Brain microvascular endothelial cell (primary cell): ENCODE results near the gene EPHA3.

Experiments used
- DNase-seq: peaks from one replicate; pipeline ENCODE4 v3.0.0-alpha.2; 2020
- H3K27ac ChIP-seq: fragments of 250-450 bp; sonication (Bioruptor Pico); 2 replicates; pipeline ENCODE4 v1.5.1; 2020; ENCODE audit warnings: mild to moderate bottlenecking, moderate library complexity
- H3K27me3 ChIP-seq: fragments of 250-450 bp; sonication (Bioruptor Pico); replicated peaks from 2 replicates; pipeline ENCODE4 v1.5.1; 2020; ENCODE audit warnings: mild to moderate bottlenecking
- H3K36me3 ChIP-seq: fragments of 250-450 bp; sonication (Bioruptor Pico); replicated peaks from 2 replicates; pipeline ENCODE4 v1.5.1; 2020; ENCODE audit warnings: mild to moderate bottlenecking
- H3K4me3 ChIP-seq: 2 replicates; pipeline ENCODE4 v1.5.1; 2011; ENCODE audit warnings: low read depth, mild to moderate bottlenecking, control low read depth, low read length, moderate library complexity
- CTCF ChIP-seq: IDR thresholded peaks from 2 replicates; pipeline ENCODE4 v1.5.1; 2011; ENCODE audit warnings: low read depth, mild to moderate bottlenecking, moderate library complexity, low read length, control low read depth, inconsistent platforms; ENCODE audit errors: missing control alignments
- in situ Hi-C: cut with HindIII; loops from 2 replicates; pipeline ENCODE4 v1.10.0; 2017; ENCODE audit warnings: low sequenced_read_pairs, low pct_ligation_motif_present

Gene EPHA3

GRCh38 chr3:89426060-89426459, 318.6 kb downstream of the EPHA3 start:
- no peaks in the 10 kb centered on the region for H3K27me3 ChIP-seq
- TF ChIP-seq CTCF = no peak
- DNase-seq = no peak

DNA sequence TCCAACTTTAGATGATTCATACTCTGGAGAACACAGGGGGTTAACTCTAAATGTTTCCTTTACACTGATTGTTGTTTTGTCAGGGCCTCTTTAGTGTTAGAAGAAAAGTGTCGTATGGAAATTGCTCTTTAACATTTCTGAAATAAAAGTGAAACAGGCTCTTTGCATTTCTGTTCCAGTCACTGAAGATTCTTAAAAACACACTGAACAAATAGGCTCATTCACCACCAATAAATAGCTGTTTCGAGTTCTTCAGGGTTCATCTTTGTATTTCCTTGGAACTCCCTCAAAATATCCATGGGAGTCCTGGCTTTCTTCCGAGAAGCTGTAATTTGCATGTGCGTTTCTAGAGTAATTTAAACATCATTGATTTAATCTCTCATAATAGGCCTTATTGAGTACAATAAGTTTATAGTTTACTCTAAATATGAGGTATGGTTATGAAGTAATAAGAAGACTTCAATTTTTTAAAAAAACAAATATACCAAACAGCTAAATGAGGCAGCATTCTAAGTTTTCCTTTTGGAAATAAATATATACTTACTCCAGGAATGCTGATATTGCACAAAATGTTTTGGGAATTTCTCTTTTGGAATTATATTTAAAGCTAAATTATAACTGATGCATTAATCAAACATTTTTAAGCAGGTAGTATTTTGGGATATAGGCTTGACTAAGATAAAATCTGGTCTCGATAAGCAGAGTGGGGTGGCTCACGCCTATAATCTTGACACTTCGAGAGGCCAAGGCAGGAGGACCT, 327.4 kb downstream of the EPHA3 start:
- Histone ChIP-seq H3K27me3 (no peaks in the 10 kb centered on the region), H3K36me3 (no peaks in the 10 kb centered on the region), H3K27ac (no peak overlapping the region), H3K4me3 (no peak overlapping the region)
- TF ChIP-seq CTCF = no peak
- DNase-seq = no peak
- in situ Hi-C loops = no loop called here

More at GRCh38 chr3:89426060-89426459, 318.6 kb downstream of the EPHA3 start:
- no peak overlapping the region for H3K4me3 ChIP-seq
- H3K36me3 ChIP-seq = no peaks in the 10 kb centered on the region
- in situ Hi-C loops = no loop called here
- H3K27ac ChIP-seq = no peak overlapping the region

- Histone ChIP-seq H3K36me3 (no peaks in the 10 kb centered on the region), H3K27me3 (no peaks in the 10 kb centered on the region), H3K4me3 (no peak overlapping the region), H3K27ac (no peak overlapping the region)
- no peak for TF ChIP-seq CTCF
- in situ Hi-C loops = no loop called here
- no peak for DNase-seq
Observed at GRCh38 chr3:89436846-89437245, 329.4 kb downstream of the EPHA3 start.

GRCh38 chr3:89440386-89440785, 333.0 kb downstream of the EPHA3 start:
- in situ Hi-C loops = no loop called here
- Histone ChIP-seq H3K36me3 (no peaks in the 10 kb centered on the region), H3K4me3 (no peak overlapping the region), H3K27ac (no peak overlapping the region), H3K27me3 (no peaks in the 10 kb centered on the region)
- TF ChIP-seq CTCF = no peak
- DNase-seq = no peak

GRCh38 chr3:89441141-89441540, 333.7 kb downstream of the EPHA3 start:
- Histone ChIP-seq H3K27ac (no peak overlapping the region), H3K36me3 (no peaks in the 10 kb centered on the region), H3K27me3 (no peaks in the 10 kb centered on the region), H3K4me3 (no peak overlapping the region)
- in situ Hi-C loops = no loop called here
- DNase-seq = no peak
- TF ChIP-seq CTCF = no peak

DNA sequence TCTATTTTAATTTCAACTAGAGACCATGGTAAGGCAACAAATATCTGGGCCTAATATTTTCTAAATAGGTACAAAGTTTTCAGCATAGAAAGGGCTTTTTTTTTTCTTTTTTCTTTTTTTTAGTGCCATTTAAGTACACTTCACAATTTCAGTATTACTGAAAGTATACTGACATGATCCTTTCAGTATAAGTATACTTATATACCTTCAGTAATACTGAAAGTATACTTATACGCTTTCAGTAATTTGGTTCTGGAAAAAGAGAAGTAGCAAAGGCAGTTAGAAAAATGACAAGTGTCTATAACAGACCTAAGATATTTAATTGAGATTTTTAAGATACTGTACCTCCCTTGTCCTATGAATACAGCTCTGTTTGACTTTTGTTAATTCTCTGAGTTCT, 339.2 kb downstream of the EPHA3 start:
- Histone ChIP-seq H3K4me3 (no peak overlapping the region), H3K27me3 (no peaks in the 10 kb centered on the region), H3K36me3 (no peaks in the 10 kb centered on the region), H3K27ac (no peak overlapping the region)
- in situ Hi-C loops = no loop called here
- DNase-seq = no peak
- TF ChIP-seq CTCF = no peak
